CD4-positive, alpha-beta T cell (primary cell): Measurements from ENCODE around the gene TMEM203. TPM values are rescaled to one million over a fixed set of nuclear protein-coding genes. Genes with fewer than 3 reads are reported as not detected.

Experiments
- ATAC-seq: fragments of 200-7000 bp; cut with Tn5 transposase; one replicate; pipeline ENCODE4 v1.10.0; 2022; ENCODE audit warnings: mild to moderate bottlenecking; ENCODE audit not compliant: poor library complexity
- CTCF ChIA-PET: fragments of 350-600 bp; sonication (Branson Sonifier 250); formaldehyde crosslinking; loops from one replicate; lab custom pipeline; 2021; ENCODE audit warnings: antibody characterized with exemption, inconsistent platforms; lab: Charles Lee
- POLR2A ChIA-PET: fragments of 350-600 bp; sonication (Branson Sonifier 250); formaldehyde crosslinking; loops from one replicate; lab custom pipeline; 2021; ENCODE audit warnings: antibody characterized with exemption, inconsistent platforms; lab: Charles Lee
- DNase-seq, 14 experiments: peaks; one replicate each; pipeline ENCODE4 v3.0.0-alpha.2; 2013 to 2020; ENCODE audit warnings: mixed read lengths in 2 of 14
- H3K27ac ChIP-seq, 2 donors: one replicate each; pipeline versions ENCODE4 v1.5.1 to v1.7.0; 2013; ENCODE audit warnings: low read length in 2 of 2, low read depth in 1 of 2, mild to moderate bottlenecking in 1 of 2
- H3K27me3 ChIP-seq, 2 experiments: 1 replicate in 1 of 2; 2 replicates in 1 of 2; pipeline versions ENCODE4 v1.6.1 to v1.7.0; 2013; ENCODE audit warnings: low read length in 2 of 2, control low read depth in 1 of 2, mild to moderate bottlenecking in 1 of 2, moderate library complexity in 1 of 2; ENCODE audit not compliant: insufficient read depth in 2 of 2, control insufficient read depth in 1 of 2
- H3K36me3 ChIP-seq: one replicate; pipeline ENCODE4 v1.6.1; 2013; ENCODE audit warnings: low read length, control low read depth; ENCODE audit not compliant: insufficient read depth
- H3K4me1 ChIP-seq: one replicate; pipeline ENCODE4 v1.6.1; 2013; ENCODE audit warnings: low read length, control low read depth; ENCODE audit not compliant: insufficient read depth
- H3K4me3 ChIP-seq: one replicate; pipeline ENCODE4 v1.5.1; 2013; ENCODE audit warnings: mild to moderate bottlenecking, low read length, moderate library complexity
- H3K9me3 ChIP-seq, 2 experiments: 1 replicate in 1 of 2; 2 replicates in 1 of 2; pipeline versions ENCODE4 v1.6.1 to v1.7.0; 2013; ENCODE audit warnings: low read length in 2 of 2, mild to moderate bottlenecking in 2 of 2, control low read depth in 1 of 2, moderate library complexity in 1 of 2; ENCODE audit not compliant: control insufficient read depth in 1 of 2, insufficient read depth in 1 of 2
- H3K27ac Mint-ChIP-seq: one replicate; pipeline ENCODE4 v1.8.0; 2020; ENCODE audit warnings: mixed read lengths
- H3K27me3 Mint-ChIP-seq: one replicate; pipeline ENCODE4 v1.8.0; 2021; ENCODE audit warnings: mixed read lengths
- H3K36me3 Mint-ChIP-seq: one replicate; pipeline ENCODE4 v1.8.0; 2021; ENCODE audit warnings: low read depth, mixed read lengths
- H3K4me1 Mint-ChIP-seq: one replicate; pipeline ENCODE4 v1.8.0; 2021; ENCODE audit warnings: low read depth, mixed read lengths
- H3K4me3 Mint-ChIP-seq: one replicate; pipeline ENCODE4 v1.8.0; 2020; ENCODE audit warnings: mild to moderate bottlenecking, mixed read lengths
- H3K9me3 Mint-ChIP-seq: one replicate; pipeline ENCODE4 v1.8.0; 2020; ENCODE audit warnings: mixed read lengths
- CTCF ChIP-seq: fragments of 200-600 bp; IDR thresholded peaks from one replicate; pipeline ENCODE4 v1.8.0; 2022; ENCODE audit warnings: antibody characterized with exemption, mild to moderate bottlenecking
- intact Hi-C, 2 experiments: fragments of 100-400 bp; cut with DNase I in 1 of 2; cut with micrococcal nuclease in 1 of 2; formaldehyde crosslinking; loops; one replicate each; pipeline versions ENCODE4 v1.15.1 to v1.9.0; 2023 to 2025; cut with DNase I, micrococcal nuclease
- total RNA-seq, 174 experiments: library from RNA in 2 of 174; stranded (reverse) in 2 of 174; gene quantifications; one replicate each; pipeline ENCODE4 v1.2.3 and lab custom pipeline; 2021 to 2026

Gene TMEM203
- total RNA-seq, 2 experiments from 2014 or later = 18.2 to 18.7 TPM

DNA sequence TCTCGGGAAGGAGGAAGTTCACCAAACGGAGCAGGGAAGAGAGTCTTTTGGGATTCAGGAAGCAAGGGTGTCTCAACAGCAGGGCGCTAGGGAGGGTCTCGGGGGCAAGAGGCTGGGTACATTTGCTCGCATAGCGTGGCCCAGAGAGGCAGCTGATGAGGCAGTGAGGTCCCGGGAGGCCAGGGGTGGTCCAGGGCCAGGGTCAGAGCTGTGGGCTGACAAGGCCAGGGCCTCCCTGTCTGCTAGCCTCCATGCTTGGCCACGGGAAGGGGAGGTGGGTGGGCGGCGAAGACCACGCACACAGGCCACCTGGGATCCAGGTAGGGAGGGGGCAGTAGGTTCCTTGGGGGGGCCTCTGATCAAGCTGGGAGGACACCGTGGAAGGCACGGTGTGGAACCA, 6.1 kb upstream of the TMEM203 start:
- Mint-ChIP-seq H3K4me1 (peaks cover 11% of the 10 kb centered on the region), H3K27me3 (no peaks in the 10 kb centered on the region), H3K27ac (no peak overlapping the region), H3K9me3 (no peaks in the 10 kb centered on the region), H3K36me3 (peaks cover 8% of the 10 kb centered on the region), H3K4me3 (no peak overlapping the region)
- H3K9me3 ChIP-seq = no peaks in the 10 kb centered on the region
- intact Hi-C loops = no loop called here
- H3K4me1 ChIP-seq = peaks cover 7% of the 10 kb centered on the region
- H3K36me3 ChIP-seq = peaks cover 10% of the 10 kb centered on the region
- POLR2A ChIA-PET = no interaction called here
- CTCF ChIA-PET = no interaction called here
- no peaks in the 10 kb centered on the region for H3K27me3 ChIP-seq
- no peak overlapping the region for H3K4me3 ChIP-seq
- ATAC-seq (no peak), DNase-seq (no peak)
- H3K27ac ChIP-seq = no peak overlapping the region
- no peak for TF ChIP-seq CTCF

GRCh38 chr9:137206602-137207001, 1.2 kb upstream of the TMEM203 start:
- CTCF ChIA-PET = interaction anchor here (1.9 kb wide), 1 partner anchor 30 kb away, joined by 7 read pairs; no protein-coding TSS in a partner anchor

GRCh38 chr9:137204731-137205125, 720 bp downstream of the TMEM203 start:
- intact Hi-C loops = loop anchor here (1.0 kb wide), 2 partner anchors 16 to 19 kb away; partner anchors contain the start of genes ANAPC2 (in 1 of the 2) and SSNA1 (in 1 of the 2)
- Histone ChIP-seq H3K36me3 (peaks cover 5% of the 10 kb centered on the region), H3K4me3 (peak overlapping the region; percentile 90), H3K27me3 (no peaks in the 10 kb centered on the region), H3K9me3 (no peaks in the 10 kb centered on the region), H3K27ac (peak overlapping the region; percentile 79 to 88), H3K4me1 (peaks cover 51% of the 10 kb centered on the region)
- Mint-ChIP-seq H3K9me3 (no peaks in the 10 kb centered on the region), H3K4me1 (peaks cover 44% of the 10 kb centered on the region), H3K4me3 (peak overlapping the region; percentile 95), H3K27ac (peak overlapping the region; percentile 93), H3K27me3 (no peaks in the 10 kb centered on the region), H3K36me3 (peaks cover 13% of the 10 kb centered on the region)
- TF ChIP-seq CTCF = no peak
- POLR2A ChIA-PET = interaction anchor here (0.8 to 4.0 kb wide), 8 partner anchors 11 to 118 kb away, joined by 3 to 22 read pairs (median 5); partner anchors contain the start of genes MAN1B1, RNF208, SSNA1 and TUBB4B
- DNase-seq (no peak), ATAC-seq (no peak)
- CTCF ChIA-PET = interaction anchor here (0.6 to 1.1 kb wide), 2 partner anchors 16 to 32 kb away, joined by 3 read pairs; no protein-coding TSS in a partner anchor

More at GRCh38 chr9:137206602-137207001, 1.2 kb upstream of the TMEM203 start:
- Histone ChIP-seq H3K9me3 (no peaks in the 10 kb centered on the region), H3K4me1 (peaks cover 41% of the 10 kb centered on the region), H3K27me3 (no peaks in the 10 kb centered on the region), H3K4me3 (no peak overlapping the region), H3K27ac (peak overlapping the region in 1 of 2 donors; percentile 79), H3K36me3 (peaks cover 5% of the 10 kb centered on the region)
- ATAC-seq (no peak), DNase-seq (no peak)
- no peak for TF ChIP-seq CTCF
- no peaks in the 10 kb centered on the region for H3K27me3 Mint-ChIP-seq
- H3K9me3 Mint-ChIP-seq = no peaks in the 10 kb centered on the region
- peak overlapping the region; percentile 93 for H3K27ac Mint-ChIP-seq
- POLR2A ChIA-PET = interaction anchor here (1.6 to 4.0 kb wide), 3 partner anchors 16 to 34 kb away, joined by 5 to 22 read pairs (median 8); partner anchors contain the start of genes ANAPC2, RNF208, SSNA1 and TUBB4B
- peaks cover 39% of the 10 kb centered on the region for H3K4me1 Mint-ChIP-seq
- peak overlapping the region; percentile 95 for H3K4me3 Mint-ChIP-seq
- intact Hi-C loops = no loop called here
- H3K36me3 Mint-ChIP-seq = peaks cover 13% of the 10 kb centered on the region
